Breast epithelium (tissue), 3 donors: ENCODE data around the gene CXCL9.

Experiments
- CTCF ChIP-seq, 3 donors: fragments of 450-650 bp; IDR thresholded peaks; one replicate each; pipeline ENCODE4 v1.5.1; 2016 to 2017; ENCODE audit warnings: antibody characterized with exemption in 3 of 3, mild to moderate bottlenecking in 3 of 3, moderate library complexity in 3 of 3
- POLR2A ChIP-seq: fragments of 450-650 bp; IDR thresholded peaks from one replicate; pipeline ENCODE4 v1.6.1; 2016; ENCODE audit warnings: antibody characterized with exemption, mild to moderate bottlenecking, moderate library complexity
- POLR2AphosphoS5 ChIP-seq, 3 donors: sonication (generic); formaldehyde crosslinking; IDR thresholded peaks; one replicate each; pipeline ENCODE4 v1.6.1; 2017; ENCODE audit warnings: antibody characterized with exemption in 3 of 3

- TF ChIP-seq CTCF (IDR thresholded peaks at IDR 0.05) (no peak), POLR2A (no peak), POLR2AphosphoS5 (IDR thresholded peaks at IDR 0.05) (no peak)
Observed at GRCh38 chr4:76055016-76055415, 47.7 kb upstream of the CXCL9 start.
